HFFc6 (cell line): ENCODE results near the gene C1orf94. TPM values are rescaled to one million over a fixed set of nuclear protein-coding genes. Genes with fewer than 3 reads are reported as not detected.

ENCODE experiments used
- DNase-seq: peaks from one replicate; pipeline ENCODE4 v3.0.0-alpha.2; 2018
- H3K27ac Mint-ChIP-seq: 2 replicates; pipeline ENCODE4 v1.8.0; 2020; ENCODE audit warnings: mild to moderate bottlenecking, mixed read lengths
- H3K27me3 Mint-ChIP-seq: 2 replicates; pipeline ENCODE4 v1.8.0; 2021; ENCODE audit warnings: mild to moderate bottlenecking, moderate library complexity, mixed read lengths; ENCODE audit not compliant: insufficient read depth
- H3K36me3 Mint-ChIP-seq: 2 replicates; pipeline ENCODE4 v1.8.0; 2021; ENCODE audit warnings: low read depth, mixed read lengths
- H3K4me1 Mint-ChIP-seq: 2 replicates; pipeline ENCODE4 v1.8.0; 2020; ENCODE audit warnings: low read depth, mixed read lengths
- H3K4me3 Mint-ChIP-seq: 2 replicates; pipeline ENCODE4 v1.8.0; 2020; ENCODE audit warnings: mild to moderate bottlenecking, moderate library complexity, mixed read lengths
- H3K9me3 Mint-ChIP-seq: 2 replicates; pipeline ENCODE4 v1.8.0; 2020; ENCODE audit warnings: mild to moderate bottlenecking, mixed read lengths
- total RNA-seq, 6 experiments: library from RNA; stranded (reverse); fragmentation: NEBNext Ultra II Directional; extraction: Animal tissue kit (Norgen Biotek cat#: 25700); gene quantifications; 2 replicates in 1 of 6; 3 replicates in 5 of 6; pipeline ENCODE4 v1.2.3, GENCODE V29; 2021
- TF ChIP-seq, protein P1 (sequence below): fragments of 200-600 bp; sonication (generic); IDR thresholded peaks from 2 replicates; pipeline ENCODE4 v1.5.0; 2021; ENCODE audit warnings: antibody characterized with exemption, mild to moderate bottlenecking

Gene C1orf94
- total RNA-seq, 6 experiments from 2014 or later: not detected

GRCh38 chr1:34192621-34193020 is 15.9 kb downstream of the C1orf94 start:
- H3K36me3 Mint-ChIP-seq: peaks cover 4% of the 10 kb centered on the region; the same call in 1 of the 2 replicates
- peaks cover 13% of the 10 kb centered on the region for H3K27me3 Mint-ChIP-seq
- no peak for DNase-seq
- H3K27ac Mint-ChIP-seq: no peak overlapping the region
- TF ChIP-seq, protein P1, sequence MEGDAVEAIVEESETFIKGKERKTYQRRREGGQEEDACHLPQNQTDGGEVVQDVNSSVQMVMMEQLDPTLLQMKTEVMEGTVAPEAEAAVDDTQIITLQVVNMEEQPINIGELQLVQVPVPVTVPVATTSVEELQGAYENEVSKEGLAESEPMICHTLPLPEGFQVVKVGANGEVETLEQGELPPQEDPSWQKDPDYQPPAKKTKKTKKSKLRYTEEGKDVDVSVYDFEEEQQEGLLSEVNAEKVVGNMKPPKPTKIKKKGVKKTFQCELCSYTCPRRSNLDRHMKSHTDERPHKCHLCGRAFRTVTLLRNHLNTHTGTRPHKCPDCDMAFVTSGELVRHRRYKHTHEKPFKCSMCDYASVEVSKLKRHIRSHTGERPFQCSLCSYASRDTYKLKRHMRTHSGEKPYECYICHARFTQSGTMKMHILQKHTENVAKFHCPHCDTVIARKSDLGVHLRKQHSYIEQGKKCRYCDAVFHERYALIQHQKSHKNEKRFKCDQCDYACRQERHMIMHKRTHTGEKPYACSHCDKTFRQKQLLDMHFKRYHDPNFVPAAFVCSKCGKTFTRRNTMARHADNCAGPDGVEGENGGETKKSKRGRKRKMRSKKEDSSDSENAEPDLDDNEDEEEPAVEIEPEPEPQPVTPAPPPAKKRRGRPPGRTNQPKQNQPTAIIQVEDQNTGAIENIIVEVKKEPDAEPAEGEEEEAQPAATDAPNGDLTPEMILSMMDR: no peak
- H3K4me1 Mint-ChIP-seq: no peaks in the 10 kb centered on the region
- no peak overlapping the region for H3K4me3 Mint-ChIP-seq
- peaks cover 34% of the 10 kb centered on the region for H3K9me3 Mint-ChIP-seq

DNA sequence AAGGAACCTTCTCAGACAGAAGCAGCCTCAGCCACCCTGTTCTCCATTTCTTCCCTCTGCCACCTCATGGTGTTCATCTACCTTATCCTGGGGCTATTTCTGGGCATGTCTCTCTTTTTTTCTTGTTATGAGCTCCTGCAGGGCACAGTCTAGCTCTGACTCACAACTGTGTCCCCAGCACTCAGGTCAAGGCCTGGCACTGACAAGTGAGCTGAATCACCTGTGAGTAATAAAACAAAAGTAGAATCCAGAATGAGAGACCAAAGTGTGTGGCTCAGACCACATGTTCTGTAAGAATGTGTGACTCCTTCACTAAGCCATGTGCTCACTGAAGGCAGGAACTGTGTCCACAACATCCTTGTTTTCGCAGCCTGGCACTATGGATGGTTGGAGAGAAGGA is 23.2 kb downstream of the C1orf94 start:
- peak; percentile 45 for DNase-seq
- TF ChIP-seq, protein P1: no peak
- peaks cover 20% of the 10 kb centered on the region for H3K9me3 Mint-ChIP-seq
- no peak overlapping the region for H3K27ac Mint-ChIP-seq
- H3K27me3 Mint-ChIP-seq: peaks cover 4% of the 10 kb centered on the region
- H3K4me1 Mint-ChIP-seq: peaks cover 8% of the 10 kb centered on the region; the same call in 1 of the 2 replicates
- H3K36me3 Mint-ChIP-seq: no peaks in the 10 kb centered on the region
- H3K4me3 Mint-ChIP-seq: no peak overlapping the region

- peaks cover 16% of the 10 kb centered on the region for H3K9me3 Mint-ChIP-seq
- no peaks in the 10 kb centered on the region for H3K4me1 Mint-ChIP-seq
- no peak overlapping the region for H3K4me3 Mint-ChIP-seq
- peaks cover 6% of the 10 kb centered on the region; the same call in 1 of the 2 replicates for H3K27me3 Mint-ChIP-seq
- DNase-seq: no peak
- TF ChIP-seq, protein P1: no peak
- no peak overlapping the region for H3K27ac Mint-ChIP-seq
- H3K36me3 Mint-ChIP-seq: no peaks in the 10 kb centered on the region
Observed at GRCh38 chr1:34212673-34213072, 36.0 kb downstream of the C1orf94 start.

DNA sequence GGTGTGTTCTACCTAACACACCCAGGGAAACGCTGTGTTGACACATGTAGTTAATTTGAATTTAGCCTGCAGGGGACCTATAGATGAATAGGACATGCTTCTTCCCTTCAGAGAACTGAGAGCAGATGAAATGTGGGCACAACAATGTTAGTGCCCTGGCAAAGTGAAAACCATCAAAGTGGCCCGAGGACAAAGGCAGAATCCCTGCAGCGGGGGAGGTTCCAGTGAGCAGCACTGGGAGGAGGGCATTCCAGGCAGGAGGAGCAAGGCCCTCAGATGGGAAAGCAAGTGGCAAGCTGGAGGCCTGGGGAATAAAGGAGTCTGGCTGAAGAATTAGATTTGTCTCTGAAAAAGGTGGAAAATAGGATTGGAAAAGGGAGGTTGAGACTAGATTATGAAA is 37.2 kb downstream of the C1orf94 start:
- Mint-ChIP-seq H3K4me3 (no peak overlapping the region), H3K27ac (no peak overlapping the region), H3K27me3 (peaks cover 6% of the 10 kb centered on the region; the same call in 1 of the 2 replicates), H3K9me3 (peaks cover 16% of the 10 kb centered on the region), H3K36me3 (no peaks in the 10 kb centered on the region; the same call in 1 of the 2 replicates), H3K4me1 (no peaks in the 10 kb centered on the region)
- TF ChIP-seq, protein P1: no peak
- no peak for DNase-seq

DNA sequence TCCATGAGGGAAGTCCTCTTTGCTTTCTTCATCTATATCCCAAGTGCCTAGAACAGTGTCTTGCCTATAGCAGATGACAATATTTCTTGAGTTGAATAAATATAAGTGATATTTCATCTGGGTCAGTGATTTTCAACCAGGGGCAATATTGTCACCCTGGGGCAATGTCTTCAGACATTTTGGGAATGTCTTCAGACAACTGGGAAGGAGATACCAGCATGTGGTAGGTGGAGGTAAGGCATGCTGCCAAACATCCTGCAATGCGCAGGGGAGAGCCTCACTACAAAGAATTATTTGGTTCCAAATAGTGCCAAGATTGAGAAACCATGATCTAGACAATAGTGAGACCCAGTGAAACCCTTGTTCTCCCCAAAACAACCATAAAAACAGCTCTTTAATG is 54.7 kb downstream of the C1orf94 start:
- DNase-seq: no peak
- Mint-ChIP-seq H3K27me3 (no peaks in the 10 kb centered on the region; the same call in none of the 2 replicates), H3K27ac (no peak overlapping the region), H3K4me1 (no peaks in the 10 kb centered on the region), H3K36me3 (no peaks in the 10 kb centered on the region), H3K4me3 (no peak overlapping the region), H3K9me3 (peaks cover 31% of the 10 kb centered on the region)
- TF ChIP-seq, protein P1: no peak

DNA sequence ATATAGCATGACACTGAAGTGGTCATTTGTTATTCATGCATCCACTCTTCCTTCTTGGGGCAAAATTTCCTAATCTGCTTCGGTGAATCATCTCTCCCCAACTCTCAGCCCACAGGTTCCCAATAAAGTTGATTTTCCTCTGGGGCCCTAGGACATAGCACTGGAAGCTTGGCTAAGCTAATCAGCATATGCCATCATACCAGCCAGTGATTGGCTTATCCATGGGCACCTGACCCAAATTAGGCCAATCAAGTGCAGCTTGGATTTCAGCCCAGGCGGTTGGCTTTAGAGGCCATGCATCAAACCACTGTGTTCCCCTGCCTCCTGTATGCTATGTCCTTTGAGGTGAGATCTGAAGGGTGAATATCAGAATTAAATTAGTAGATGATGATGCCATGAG is 58.9 kb downstream of the C1orf94 start:
- Mint-ChIP-seq H3K27ac (no peak overlapping the region), H3K36me3 (no peaks in the 10 kb centered on the region), H3K4me3 (no peak overlapping the region), H3K9me3 (peaks cover 26% of the 10 kb centered on the region), H3K27me3 (peaks cover 5% of the 10 kb centered on the region; the same call in 1 of the 2 replicates), H3K4me1 (no peaks in the 10 kb centered on the region)
- TF ChIP-seq, protein P1: no peak
- DNase-seq: no peak
